ENCODE measurements around the gene UNCX. TPM values are rescaled to one million over a fixed set of nuclear protein-coding genes. Genes with fewer than 3 reads are reported as not detected.

UNCX gene
- total and polyA plus RNA-seq, 5 donors from 2014 or later = not detected

DNA sequence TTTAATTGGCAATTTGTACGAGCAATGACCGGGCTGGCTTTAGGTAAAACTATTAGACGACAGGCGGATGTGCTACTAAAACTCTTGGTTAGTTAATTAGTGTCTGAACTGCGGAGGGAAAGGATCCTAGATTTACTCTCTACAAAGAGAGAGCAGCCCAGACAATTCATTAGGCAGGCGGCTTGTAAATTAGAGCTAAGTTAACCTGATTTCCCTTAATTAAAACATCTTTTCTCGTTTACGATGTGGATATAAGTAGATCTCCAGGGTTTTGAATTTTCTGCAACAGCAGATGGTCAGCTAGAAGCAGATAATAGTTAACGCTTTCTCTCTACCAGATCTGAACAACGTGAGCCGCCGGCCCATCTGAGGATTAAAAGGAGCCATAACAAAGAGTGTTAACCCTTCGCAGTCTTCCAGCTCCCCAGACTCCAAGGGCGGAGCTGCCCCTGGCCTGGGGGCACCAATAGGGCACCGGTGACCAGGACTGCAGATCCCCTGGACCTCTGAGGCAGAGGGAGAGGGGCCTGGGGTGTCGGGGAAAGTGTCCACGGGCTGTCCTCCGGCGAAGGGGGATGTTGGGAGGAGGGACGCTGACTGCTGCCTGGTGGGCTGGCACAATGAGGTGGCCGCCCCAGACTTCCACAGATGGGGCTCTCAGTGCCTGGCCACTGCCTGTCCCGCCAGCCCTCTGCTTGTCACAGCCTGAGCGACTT, 6.3 kb upstream of the UNCX start:
- ATAC-seq (ENCODE audit: low read depth in 2 of 2) = no peak
- Mint-ChIP-seq H3K4me3 (peak overlapping the region in 3 of 4 donors; percentile 19 to 26 (median 21)), H3K27me3 (peaks cover 66% of the 10 kb centered on the region), H3K27ac (no peak overlapping the region), H3K9me3 (peaks cover 0 to 6% (median 0%) of the 10 kb centered on the region in 7 donors), H3K36me3 (no peaks in the 10 kb centered on the region), H3K4me1 (peaks cover 0 to 24% (median 4%) of the 10 kb centered on the region in 4 donors)
- Histone ChIP-seq H3K36me3 (ENCODE audit: control insufficient read depth, insufficient read depth, low read length) (no peaks in the 10 kb centered on the region), H3K9me3 (ENCODE audit: control insufficient read depth in 2 of 2, low read length in 2 of 2) (no peaks in the 10 kb centered on the region), H3K4me3 (ENCODE audit: low read depth, low read length) (no peak overlapping the region), H3K27ac (ENCODE audit: insufficient read depth, low read length, poor library complexity, severe bottlenecking) (no peak overlapping the region), H3K4me1 (ENCODE audit: control insufficient read depth, insufficient read depth, low read length, poor library complexity, severe bottlenecking) (no peaks in the 10 kb centered on the region), H3K27me3 (ENCODE audit: control insufficient read depth, insufficient read depth, low read length) (peaks cover 25% of the 10 kb centered on the region)
- DNase-seq = no peak

DNA sequence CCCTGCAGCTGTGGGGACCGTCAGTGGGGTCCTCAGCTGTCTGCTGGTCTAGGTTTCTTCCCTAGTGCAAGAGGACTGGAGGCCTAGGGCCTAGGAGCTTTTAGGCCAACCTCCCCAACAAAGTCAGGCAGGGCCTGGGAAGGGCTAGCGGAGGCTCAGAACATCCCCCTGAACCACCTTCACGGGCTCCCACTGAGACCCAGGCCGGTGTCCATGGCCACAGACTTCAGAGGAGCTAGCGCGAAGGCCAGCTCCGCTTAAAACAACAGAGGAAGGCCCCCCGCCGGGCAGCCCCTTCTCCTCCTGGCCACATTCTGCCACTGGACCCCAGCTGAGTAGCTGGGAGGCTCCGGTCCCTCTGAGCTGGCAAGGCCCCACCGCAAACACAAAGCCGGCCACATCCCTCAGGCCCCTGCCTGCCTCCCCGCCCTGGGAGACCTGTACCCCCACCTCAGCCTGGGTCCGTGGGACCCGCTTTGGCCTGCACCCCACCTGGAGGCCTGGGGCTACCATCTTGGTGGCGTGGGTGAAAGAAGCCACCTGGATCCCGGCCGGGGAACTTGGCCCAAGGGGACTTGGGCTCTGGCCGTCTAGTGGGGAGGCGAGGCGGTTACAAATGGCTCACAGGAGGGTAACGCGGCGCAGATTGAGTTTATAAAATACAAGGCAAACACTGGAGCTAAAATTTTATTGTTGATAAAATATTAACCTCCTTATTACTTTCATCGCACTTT, 5.4 kb upstream of the UNCX start:
- Histone ChIP-seq H3K27ac (ENCODE audit: insufficient read depth, low read length, poor library complexity, severe bottlenecking) (no peak overlapping the region), H3K9me3 (ENCODE audit: control insufficient read depth in 2 of 2, low read length in 2 of 2) (no peaks in the 10 kb centered on the region), H3K4me1 (ENCODE audit: control insufficient read depth, insufficient read depth, low read length, poor library complexity, severe bottlenecking) (no peaks in the 10 kb centered on the region), H3K36me3 (ENCODE audit: control insufficient read depth, insufficient read depth, low read length) (no peaks in the 10 kb centered on the region), H3K4me3 (ENCODE audit: low read depth, low read length) (no peak overlapping the region), H3K27me3 (ENCODE audit: control insufficient read depth, insufficient read depth, low read length) (peaks cover 25% of the 10 kb centered on the region)
- DNase-seq = no peak
- H3K4me1 Mint-ChIP-seq = peaks cover 0 to 32% (median 11%) of the 10 kb centered on the region in 4 donors
- peak overlapping the region in 1 of 4 donors; percentile 31 for H3K4me3 Mint-ChIP-seq
- no peaks in the 10 kb centered on the region for H3K36me3 Mint-ChIP-seq
- H3K9me3 Mint-ChIP-seq = peaks cover 0 to 6% (median 0%) of the 10 kb centered on the region in 7 donors
- no peak for ATAC-seq (ENCODE audit: low read depth in 2 of 2)
- H3K27ac Mint-ChIP-seq = no peak overlapping the region
- H3K27me3 Mint-ChIP-seq = peaks cover 68% of the 10 kb centered on the region

DNA sequence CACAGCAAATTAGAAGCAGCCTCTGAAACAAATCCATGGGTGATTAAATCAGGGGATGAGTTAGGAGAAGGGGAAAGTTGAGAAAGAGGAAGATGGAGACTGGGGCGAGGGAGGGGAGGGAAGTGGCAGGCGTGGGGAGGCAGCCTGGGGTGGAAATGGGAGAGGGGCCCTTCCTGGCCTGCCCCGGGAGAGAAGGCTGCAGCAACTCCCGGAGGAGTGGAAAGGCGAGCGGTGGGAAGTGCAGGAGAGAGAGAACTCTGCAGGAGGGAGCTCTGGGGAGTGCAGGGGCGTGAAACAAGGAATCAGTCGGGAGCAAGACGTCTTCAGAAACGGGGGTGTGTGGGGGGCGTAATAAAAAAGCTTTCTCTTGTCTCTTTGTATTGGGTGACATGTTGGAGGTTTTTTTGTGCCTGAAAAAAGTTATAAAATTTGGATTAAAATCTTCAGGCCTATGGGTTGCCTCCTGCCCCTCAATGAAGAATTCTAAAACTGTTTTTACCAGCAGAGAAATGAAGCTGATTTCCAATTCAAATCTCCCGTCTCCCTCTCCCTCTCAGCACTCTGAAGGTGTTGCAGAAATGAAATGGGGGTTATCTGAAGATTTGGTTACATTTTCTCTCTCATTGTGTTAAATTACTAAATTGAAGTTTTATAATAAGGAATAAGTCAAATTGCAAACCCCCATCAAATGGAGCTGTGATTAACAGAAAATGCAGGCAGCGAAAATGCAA, 4.7 kb upstream of the UNCX start:
- H3K27ac ChIP-seq (ENCODE audit: insufficient read depth, low read length, poor library complexity, severe bottlenecking) = no peak overlapping the region
- H3K9me3 Mint-ChIP-seq = peaks cover 0 to 6% (median 0%) of the 10 kb centered on the region in 7 donors
- DNase-seq (no peak), ATAC-seq (ENCODE audit: low read depth in 2 of 2) (no peak)
- H3K27ac Mint-ChIP-seq = no peak overlapping the region
- H3K9me3 ChIP-seq (ENCODE audit: control insufficient read depth in 2 of 2, low read length in 2 of 2) = no peaks in the 10 kb centered on the region
- H3K4me1 ChIP-seq (ENCODE audit: control insufficient read depth, insufficient read depth, low read length, poor library complexity, severe bottlenecking) = no peaks in the 10 kb centered on the region
- no peak overlapping the region for H3K4me3 ChIP-seq (ENCODE audit: low read depth, low read length)
- H3K36me3 Mint-ChIP-seq = no peaks in the 10 kb centered on the region
- H3K36me3 ChIP-seq (ENCODE audit: control insufficient read depth, insufficient read depth, low read length) = no peaks in the 10 kb centered on the region
- H3K4me3 Mint-ChIP-seq = peak overlapping the region in 1 of 4 donors; percentile 13
- peaks cover 66% of the 10 kb centered on the region for H3K27me3 Mint-ChIP-seq
- peaks cover 24% of the 10 kb centered on the region for H3K27me3 ChIP-seq (ENCODE audit: control insufficient read depth, insufficient read depth, low read length)
- peaks cover 0 to 33% (median 12%) of the 10 kb centered on the region in 4 donors for H3K4me1 Mint-ChIP-seq

DNA sequence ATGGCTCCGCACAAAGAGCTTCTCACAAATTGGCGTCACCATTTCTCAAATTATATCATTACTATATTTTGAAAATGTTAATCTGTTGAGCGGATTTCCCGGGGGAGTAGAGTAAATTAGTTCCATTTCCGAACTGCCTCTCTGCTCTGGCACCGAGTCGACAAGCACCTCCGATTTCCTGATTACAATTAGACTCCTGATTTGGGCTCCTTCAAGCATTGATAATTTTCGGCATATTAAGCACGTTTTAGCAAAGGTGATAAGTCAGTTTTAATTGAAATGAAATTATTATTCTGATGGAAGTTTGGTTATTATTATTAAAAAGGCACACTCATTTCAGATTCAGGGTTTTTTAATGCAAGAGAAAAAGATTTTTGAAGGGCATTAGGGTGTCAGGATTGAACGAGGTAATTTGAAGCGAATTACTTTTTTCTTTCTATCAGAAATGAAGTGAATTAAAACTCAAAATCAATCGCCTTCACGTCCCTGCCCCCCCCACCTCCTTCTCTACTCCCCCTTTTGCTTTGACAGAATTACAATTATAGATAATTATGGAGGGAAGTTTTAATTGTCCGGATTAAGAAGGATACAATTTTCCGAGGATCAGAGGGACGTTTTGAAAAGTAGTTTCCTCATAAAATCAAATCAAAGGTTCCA, 4.0 kb upstream of the UNCX start:
- H3K36me3 ChIP-seq (ENCODE audit: control insufficient read depth, insufficient read depth, low read length) = no peaks in the 10 kb centered on the region
- H3K4me3 ChIP-seq (ENCODE audit: low read depth, low read length) = no peak overlapping the region
- H3K4me1 ChIP-seq (ENCODE audit: control insufficient read depth, insufficient read depth, low read length, poor library complexity, severe bottlenecking) = no peaks in the 10 kb centered on the region
- Mint-ChIP-seq H3K27me3 (peaks cover 59% of the 10 kb centered on the region), H3K4me1 (peaks cover 0 to 31% (median 12%) of the 10 kb centered on the region in 4 donors), H3K9me3 (peaks cover 0 to 6% (median 0%) of the 10 kb centered on the region in 7 donors), H3K27ac (no peak overlapping the region), H3K4me3 (peak overlapping the region in 1 of 4 donors; percentile 46), H3K36me3 (no peaks in the 10 kb centered on the region)
- no peak overlapping the region for H3K27ac ChIP-seq (ENCODE audit: insufficient read depth, low read length, poor library complexity, severe bottlenecking)
- no peak for ATAC-seq (ENCODE audit: low read depth in 2 of 2)
- H3K9me3 ChIP-seq (ENCODE audit: control insufficient read depth in 2 of 2, low read length in 2 of 2) = no peaks in the 10 kb centered on the region
- peaks cover 23% of the 10 kb centered on the region for H3K27me3 ChIP-seq (ENCODE audit: control insufficient read depth, insufficient read depth, low read length)
- DNase-seq = no peak

DNA sequence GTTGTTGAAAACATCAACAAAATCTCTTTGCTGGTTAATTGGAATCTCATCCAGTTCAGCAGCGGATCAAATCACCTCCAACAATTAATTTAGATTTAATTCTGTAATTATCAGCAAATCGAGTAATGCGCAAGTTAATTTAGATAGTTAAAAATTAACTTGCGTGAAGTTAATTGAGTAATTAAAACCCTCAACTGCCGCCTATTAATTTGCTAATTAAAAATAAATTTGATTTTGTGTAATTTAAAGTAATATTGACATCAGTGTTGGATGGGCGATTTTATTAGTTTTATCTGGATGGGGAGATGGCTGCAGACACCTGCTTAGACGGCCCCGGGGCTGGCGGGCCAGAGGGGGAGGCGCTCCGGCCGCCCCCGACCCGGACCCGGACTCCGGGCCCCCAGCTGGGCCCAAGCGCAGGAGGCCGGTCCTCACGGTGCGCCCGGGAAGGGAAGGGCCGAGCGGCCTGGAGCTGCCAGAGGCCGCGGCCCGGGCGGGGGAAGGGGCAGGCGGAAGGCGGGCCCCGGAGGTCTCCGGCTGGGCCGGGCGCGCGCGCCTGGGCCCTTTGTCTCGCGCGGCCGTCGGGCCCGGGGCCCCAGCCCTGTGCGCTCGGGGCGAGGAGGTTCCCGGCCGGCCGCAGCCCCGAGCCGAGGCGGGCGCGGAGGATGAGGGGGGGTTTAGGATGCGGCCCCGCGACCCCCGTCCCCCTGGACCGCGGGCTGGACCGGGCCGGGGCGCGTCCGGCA, 3.3 kb upstream of the UNCX start:
- Mint-ChIP-seq H3K9me3 (peaks cover 0 to 8% (median 0%) of the 10 kb centered on the region in 7 donors), H3K4me1 (peaks cover 0 to 33% (median 13%) of the 10 kb centered on the region in 4 donors), H3K36me3 (no peaks in the 10 kb centered on the region), H3K27me3 (peaks cover 64% of the 10 kb centered on the region), H3K4me3 (no peak overlapping the region), H3K27ac (no peak overlapping the region)
- H3K4me1 ChIP-seq (ENCODE audit: control insufficient read depth, insufficient read depth, low read length, poor library complexity, severe bottlenecking) = no peaks in the 10 kb centered on the region
- no peak overlapping the region for H3K4me3 ChIP-seq (ENCODE audit: low read depth, low read length)
- DNase-seq = no peak
- no peaks in the 10 kb centered on the region for H3K9me3 ChIP-seq (ENCODE audit: control insufficient read depth in 2 of 2, low read length in 2 of 2)
- H3K27me3 ChIP-seq (ENCODE audit: control insufficient read depth, insufficient read depth, low read length) = peaks cover 25% of the 10 kb centered on the region
- no peak for ATAC-seq (ENCODE audit: low read depth in 2 of 2)
- H3K27ac ChIP-seq (ENCODE audit: insufficient read depth, low read length, poor library complexity, severe bottlenecking) = no peak overlapping the region
- H3K36me3 ChIP-seq (ENCODE audit: control insufficient read depth, insufficient read depth, low read length) = no peaks in the 10 kb centered on the region

DNA sequence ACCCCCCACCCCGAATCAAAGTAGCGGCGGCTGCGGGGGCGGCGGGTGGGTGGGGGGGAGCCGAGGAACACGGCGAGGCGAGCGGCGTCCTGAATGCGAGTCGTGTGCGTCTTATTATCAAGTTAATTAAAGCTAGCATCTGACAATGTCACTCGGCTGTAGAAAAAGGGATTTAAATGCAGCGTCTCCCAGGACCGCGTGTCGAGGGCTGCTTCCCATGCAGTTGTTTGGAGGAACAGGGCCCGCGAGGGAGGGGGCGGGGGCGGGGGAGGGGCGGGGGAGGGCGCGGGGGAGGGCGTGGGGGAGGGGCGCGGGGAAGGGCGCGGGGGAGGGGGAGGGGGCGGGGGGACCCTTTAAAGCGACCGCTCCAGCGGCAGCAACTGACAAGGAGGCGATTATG, 2.7 kb upstream of the UNCX start:
- H3K9me3 ChIP-seq (ENCODE audit: control insufficient read depth in 2 of 2, low read length in 2 of 2) = no peaks in the 10 kb centered on the region
- H3K36me3 ChIP-seq (ENCODE audit: control insufficient read depth, insufficient read depth, low read length) = no peaks in the 10 kb centered on the region
- Mint-ChIP-seq H3K4me3 (no peak overlapping the region), H3K9me3 (peaks cover 0 to 9% (median 0%) of the 10 kb centered on the region in 7 donors), H3K27ac (no peak overlapping the region), H3K27me3 (peaks cover 70% of the 10 kb centered on the region), H3K4me1 (peaks cover 0 to 38% (median 14%) of the 10 kb centered on the region in 4 donors), H3K36me3 (no peaks in the 10 kb centered on the region)
- H3K4me1 ChIP-seq (ENCODE audit: control insufficient read depth, insufficient read depth, low read length, poor library complexity, severe bottlenecking) = no peaks in the 10 kb centered on the region
- ATAC-seq (ENCODE audit: low read depth in 2 of 2) (no peak), DNase-seq (no peak)
- H3K27ac ChIP-seq (ENCODE audit: insufficient read depth, low read length, poor library complexity, severe bottlenecking) = no peak overlapping the region
- H3K27me3 ChIP-seq (ENCODE audit: control insufficient read depth, insufficient read depth, low read length) = peaks cover 29% of the 10 kb centered on the region
- no peak overlapping the region for H3K4me3 ChIP-seq (ENCODE audit: low read depth, low read length)

Data from CD4-positive, CD25-positive, alpha-beta regulatory T cell (primary cell).